ENCODE results near the gene GPER1.
A peak's percentile ranks its signal among the peaks of the same experiment; 100 is the strongest.
"Not testable (repeated sequence)": the region's sequence is repeated elsewhere in the genome, so short reads cannot be mapped to it uniquely, and the experiment has no call there.

The GPER1 gene

DNA sequence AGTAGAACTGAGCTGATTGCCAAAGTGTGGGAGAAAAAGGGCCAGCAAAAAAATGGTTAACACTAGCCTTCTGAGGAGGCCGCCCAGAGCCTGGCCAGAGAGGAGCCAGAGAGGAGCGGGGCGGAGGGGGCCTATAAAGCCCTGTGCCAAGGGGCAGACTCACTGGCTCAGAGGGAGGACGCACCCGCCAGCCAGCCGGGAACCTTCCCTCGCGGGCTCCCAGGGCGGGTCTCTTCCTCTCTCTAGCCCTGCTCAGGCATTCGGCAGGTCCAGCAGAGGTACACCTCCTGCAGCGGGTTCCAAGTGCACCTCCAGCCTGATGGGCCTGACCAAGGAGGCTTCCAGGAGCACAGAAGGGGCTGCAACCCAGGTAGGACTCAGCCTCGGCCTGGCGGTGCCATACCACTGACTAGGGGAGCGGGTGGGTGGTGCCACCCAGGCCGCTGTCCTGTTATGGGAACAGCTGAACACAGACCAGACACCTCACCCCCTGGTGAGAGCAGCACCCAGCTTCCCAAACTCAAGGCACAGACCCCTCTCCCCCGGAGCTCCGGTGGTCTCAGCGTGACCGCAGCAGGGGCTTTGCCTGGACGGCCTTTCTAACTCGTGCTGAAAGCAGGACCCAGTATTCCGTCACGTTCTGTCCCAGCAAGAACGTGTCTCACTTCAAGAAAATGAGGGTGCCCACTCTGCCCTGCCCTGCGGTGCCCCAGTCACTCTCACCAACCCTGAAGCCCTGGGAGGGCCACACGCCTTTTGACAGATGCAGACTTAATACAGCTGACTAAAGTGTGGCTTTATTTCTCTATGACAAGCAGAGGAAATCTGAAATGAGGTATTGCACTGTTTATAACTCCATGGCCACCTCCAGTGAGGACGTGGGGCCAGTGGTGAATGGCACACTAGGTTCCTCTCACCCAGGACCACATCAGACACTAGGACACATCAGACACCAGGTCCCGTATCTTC is at the start of gene GPER1:
Gene GPER1, plus strand, starts transcription at position 162 of the 969 bp plus-strand sequence. CDS start 3,616 bp downstream, outside the sequence.
- peak; percentile 36 for DNase-seq

DNA sequence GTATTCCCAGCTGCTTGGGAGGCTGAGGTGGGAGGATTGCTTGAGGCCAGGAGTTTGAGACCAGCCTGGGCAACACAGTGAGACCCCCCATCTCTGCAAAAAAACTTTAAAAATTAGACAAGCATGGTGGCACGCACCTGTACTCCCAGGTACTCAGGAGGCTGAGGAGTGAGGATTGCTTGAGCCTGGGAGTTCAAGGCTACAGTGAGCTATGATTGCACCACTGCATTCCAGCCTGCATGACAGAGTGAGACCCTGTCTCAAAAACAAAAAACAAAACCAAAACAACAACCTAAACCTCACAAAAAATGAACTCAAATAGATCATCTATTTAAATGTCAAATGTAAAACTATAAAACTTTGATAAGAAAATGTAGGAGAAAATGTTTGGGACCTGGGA is 47.7 kb upstream of the GPER1 start:
- DNase-seq: not testable (repeated sequence)

DNA sequence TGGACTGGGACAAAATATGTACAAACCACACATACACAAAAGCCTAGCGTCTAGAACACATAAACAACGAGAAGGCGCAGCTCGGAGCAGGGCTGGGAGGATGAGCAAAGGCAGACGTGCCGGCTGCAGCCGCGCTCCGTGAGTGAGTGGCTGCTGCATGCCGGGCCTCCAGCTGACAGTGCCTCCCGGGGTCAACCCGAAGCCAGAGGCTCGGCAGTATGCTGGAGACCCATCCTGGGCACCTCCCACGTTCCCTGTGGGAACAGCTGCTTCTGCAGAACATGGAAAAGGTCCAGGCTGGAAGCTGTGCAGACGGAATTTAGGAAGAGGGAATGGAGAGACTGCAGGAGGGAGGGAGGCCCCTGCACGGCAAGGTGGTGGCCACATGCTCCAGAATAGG is 47.1 kb upstream of the GPER1 start:
- peak; percentile 74 for DNase-seq

DNA sequence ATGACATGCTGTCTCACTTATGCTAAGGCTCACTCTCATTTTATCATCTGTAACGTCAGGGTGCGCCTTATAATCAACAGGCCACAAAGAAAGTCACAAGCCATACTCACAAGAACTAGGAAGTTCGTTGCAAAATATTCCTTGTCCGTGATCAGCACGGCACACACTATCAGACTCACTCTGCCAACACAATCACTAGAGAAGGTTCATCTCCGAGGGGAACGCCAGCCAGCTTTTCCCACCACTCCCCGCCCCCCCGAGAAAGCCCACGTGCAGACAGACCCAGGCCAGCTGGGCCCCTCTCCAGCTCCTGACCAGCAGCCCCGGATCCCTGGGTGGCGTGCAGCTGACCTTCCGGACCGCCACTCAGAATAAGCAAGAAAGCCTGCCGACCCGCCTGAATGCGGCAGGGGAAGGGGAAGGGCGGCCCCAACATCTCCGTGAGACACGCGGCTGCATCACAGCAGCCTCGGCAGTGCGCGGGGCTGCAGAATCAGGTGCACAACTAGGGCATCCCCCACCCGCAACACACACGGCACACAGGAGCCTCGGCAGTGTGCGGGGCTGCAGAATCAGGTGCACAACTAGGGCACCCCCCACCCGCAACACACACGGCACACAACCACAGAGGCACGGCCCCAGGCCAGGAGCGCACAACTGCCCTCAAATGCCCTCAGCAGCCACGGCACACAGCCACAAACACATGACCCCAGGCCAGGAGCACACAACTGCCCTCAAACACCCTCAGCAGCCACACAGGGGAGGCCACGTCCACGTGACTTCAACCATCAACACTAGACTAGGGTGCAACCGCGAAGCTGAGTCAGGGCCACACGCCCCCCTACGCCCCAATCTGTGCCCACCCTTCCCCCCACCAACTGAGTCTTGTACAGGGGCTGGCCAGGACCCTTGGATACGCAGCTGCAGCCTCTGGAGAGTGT is 46.1 kb upstream of the GPER1 start:
- DNase-seq: no peak

DNA sequence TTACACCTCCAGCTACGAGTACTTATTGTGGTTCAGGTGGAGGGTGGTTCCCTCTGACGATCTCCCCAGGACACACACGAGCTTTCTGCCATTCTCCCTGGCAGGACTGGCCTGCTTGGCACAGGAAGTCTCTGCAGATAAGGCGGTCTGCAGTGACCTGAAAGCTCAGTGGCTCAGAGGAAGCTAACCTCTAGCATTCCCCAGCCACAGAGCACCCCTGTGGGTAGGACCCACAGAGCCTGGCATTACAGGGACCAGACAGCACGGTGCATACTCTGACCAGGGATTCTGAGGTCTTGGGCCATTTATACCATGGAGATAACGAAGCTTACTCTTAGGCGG is 45.5 kb upstream of the GPER1 start:
- no peak for DNase-seq

DNA sequence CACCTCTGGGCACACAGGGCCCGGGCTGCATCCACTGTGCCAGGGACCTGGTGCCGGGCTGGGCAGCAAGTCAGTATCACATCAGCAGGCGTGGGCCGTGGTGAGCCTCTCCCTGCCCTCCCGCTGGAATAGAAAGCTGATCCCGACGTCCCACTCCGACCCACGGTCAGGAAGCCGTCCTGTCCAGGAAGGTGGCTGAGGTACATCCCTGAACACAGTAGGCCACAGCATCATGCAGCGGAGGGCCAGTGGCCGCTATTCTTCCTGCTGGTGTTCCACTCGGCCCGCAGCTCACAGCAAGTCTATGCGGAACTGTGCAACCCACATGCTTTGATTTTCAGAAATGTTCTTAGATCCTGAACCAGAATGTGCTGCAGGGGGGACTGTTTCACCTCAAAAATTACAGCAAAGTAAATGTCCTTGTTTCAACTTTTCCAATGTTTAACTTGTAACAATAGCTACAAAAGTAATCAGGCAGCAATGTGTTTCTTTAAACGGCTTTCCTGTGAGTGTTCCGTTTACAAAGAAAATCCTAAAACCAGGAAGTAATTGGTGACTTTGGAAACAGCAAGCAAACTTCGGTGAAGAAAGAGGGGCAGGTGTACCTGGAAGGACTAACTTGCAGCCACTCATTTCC is 44.2 kb upstream of the GPER1 start:
- no peak for DNase-seq

DNA sequence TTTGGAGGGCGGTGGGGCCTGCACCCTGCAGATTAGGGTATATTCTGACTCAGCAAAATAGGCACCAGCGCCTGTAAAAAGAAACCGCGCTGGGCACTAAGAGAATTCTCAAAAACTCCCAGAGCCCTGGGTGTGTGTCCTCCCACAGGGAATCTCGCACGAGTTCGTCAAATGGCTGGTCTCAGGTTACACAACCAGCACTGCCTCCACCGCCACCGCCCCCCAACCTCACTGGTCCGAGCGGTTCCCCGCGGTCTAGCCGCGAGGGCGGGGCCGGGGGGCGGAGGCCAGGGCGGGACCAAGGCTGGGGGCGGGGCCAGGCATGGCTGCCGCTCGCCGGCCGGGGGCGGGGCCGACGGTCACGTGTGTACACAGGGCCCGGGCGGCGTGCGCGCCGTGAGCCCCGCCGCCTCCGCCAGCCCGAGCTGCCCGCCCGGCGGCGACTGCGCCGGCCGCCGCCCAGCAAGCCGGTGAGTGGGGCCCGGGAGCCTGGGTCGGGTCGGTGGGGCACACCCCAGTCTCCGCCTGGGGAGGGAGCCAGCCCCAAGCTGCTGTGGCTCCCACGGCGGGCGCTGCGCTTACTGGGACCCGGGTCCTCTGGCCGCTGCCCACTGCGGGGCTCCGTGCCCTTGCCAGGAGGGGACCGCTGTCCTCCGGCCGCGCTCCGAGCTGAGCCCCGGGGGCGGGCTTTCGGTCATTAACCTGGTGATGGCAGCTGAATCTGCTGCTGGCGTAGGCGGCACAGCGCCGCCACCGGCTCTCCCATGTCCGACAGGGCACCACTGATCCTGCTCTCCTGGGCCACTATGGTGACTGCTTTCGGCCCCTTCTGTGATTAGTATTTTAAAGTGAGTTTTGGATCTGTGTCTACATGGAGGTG is 43.5 kb upstream of the GPER1 start, which contains the start of gene GPR146:
Gene GPR146, plus strand, starts transcription at position 358 of the 880 bp plus-strand sequence. CDS start 12,970 bp downstream, outside the sequence.
- DNase-seq: peak; percentile 95

DNA sequence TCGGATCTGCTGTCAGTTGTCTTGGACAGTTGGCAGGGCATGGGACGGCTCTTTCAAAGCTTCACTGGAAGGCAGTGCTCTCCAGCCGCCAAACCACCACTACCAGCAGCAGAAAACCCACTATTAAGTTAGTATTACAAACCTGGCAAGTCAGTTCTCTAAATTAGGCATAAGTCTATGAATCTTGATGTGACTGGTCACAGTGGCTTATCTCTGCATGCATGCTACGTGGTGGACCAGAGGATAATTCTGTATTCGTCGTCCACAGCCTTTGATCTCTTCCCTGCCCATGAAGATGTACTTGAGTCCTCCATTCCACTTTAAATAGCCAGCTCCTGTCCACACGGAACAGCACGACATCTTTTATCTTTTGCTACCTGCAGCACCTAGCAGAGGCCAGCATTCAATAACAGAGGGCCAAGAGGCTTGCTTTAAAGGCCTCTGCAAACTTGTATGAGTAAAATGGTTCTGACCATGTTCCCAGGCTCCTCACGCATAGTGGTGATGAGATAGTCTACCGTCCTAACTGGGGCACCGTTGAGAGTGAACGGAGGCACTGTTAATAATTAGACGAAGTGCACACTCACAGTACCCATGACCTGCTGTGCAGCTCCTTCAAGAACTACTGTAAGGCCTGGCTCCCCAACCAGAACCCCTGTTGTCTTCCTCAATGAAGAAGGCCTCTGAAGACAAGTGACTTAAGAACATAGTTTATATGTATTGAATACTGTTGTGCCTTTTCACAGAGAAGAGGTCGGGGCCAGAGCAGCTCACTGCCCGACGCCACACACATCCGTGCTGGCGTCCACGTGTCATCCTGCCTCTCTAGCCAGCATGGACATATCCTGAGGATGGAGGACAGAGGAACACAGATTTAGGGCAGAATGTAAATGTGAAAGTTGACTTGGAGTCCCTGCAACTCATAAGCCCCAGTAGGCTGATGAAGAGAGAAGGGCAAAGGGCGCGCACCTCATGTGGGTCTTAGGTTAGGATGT is 42.5 kb upstream of the GPER1 start:
- DNase-seq: no peak

DNA sequence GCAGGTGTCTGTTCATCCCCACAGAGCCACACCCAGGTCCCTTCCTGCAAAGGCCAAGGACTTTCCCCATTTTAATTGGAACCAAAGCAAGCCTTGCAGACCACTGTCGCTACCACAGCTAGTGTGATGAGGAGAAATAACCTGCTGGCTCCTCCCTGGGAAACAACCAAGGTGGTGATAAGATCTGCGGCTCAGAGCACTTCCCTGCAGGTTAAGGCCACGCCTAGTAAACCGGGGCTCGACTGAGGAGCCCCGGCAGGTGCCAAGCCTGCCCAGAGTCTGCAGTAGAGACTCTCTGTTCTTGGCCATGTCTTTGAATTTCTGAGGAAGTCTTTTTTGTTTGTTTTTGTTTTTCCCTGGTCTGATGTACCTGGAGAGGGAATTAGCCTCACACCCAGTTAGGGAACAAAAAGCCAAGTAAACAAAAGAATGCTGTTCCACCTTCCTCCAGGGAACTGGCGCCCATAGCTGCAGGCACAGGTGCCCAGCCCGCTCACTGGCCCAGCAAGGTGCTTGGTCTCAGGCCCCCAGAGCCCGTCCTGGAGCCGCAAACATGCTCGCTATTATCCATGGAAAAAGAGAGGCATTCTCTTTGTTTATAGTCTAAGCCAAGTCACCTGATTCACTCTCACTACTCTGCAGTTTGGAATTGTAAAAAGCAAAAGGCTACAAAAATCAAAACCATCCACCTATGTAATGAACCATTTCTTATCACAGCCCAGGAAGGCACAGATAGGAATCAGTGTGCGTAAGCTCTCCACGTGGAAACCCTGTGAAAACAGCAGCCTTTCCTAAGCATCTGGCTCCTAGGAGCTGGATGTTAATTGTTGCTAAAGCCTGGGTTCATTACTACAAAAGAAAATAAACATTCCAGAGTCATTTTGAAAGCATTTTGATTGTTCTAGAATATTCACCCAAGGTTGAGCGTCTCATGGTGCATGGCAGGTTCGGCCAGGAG is 40.9 kb upstream of the GPER1 start:
- no peak for DNase-seq

DNA sequence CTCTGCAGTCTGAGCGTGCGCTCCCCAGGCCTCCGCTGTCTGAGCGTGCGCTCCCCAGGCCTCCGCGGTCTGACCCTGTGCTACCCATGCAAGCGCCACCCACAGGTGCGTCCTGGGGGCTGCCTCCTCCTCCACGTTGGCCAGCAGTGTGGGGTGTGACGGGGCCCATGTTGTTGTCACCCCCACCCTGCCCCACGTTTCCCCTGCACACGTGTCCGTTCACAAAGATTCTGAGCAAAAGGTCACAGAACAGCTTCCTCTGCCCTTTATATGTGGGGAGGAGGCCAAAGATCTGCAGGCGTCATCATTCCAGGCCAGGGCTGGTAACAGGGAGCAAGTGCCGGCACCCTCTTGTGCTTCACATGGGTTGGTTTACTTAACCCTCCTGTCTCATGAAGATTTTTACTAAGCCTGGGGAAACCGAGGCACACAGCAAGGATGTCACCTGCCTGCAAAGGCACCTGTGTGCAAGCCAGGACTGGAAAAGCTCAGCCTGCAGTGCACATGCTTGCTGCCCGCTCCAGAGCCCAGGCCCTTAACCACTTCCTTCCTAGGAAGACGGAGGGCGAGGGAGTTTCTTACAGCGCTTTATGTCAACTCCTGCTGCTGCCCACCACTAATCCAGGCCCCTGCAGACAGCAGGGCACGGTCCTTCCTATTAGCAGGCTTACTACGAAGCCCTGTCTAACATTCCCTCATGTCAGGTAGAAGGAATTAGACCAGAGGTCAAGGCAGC is 38.7 kb upstream of the GPER1 start:
- no peak for DNase-seq

DNA sequence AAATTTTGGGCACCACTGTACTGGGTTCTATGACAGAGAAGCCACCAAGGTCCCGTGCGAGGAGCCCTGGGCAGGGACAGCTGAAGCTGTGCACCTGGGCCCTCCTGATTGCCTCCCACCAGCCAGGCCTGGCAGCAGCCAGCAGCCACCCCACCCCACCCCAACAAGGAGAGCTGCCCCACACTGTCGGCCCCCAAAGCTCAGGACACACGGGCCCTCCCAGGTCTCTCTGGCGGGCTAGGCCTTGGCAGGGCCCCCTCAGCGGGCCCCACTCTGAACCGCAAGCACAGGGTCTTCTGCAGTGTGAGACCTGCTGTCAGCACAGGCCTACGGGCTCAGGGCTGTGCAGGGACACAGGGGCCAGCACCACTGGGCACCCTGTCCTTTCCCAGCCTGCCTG is 38.1 kb upstream of the GPER1 start:
- DNase-seq: no peak

DNA sequence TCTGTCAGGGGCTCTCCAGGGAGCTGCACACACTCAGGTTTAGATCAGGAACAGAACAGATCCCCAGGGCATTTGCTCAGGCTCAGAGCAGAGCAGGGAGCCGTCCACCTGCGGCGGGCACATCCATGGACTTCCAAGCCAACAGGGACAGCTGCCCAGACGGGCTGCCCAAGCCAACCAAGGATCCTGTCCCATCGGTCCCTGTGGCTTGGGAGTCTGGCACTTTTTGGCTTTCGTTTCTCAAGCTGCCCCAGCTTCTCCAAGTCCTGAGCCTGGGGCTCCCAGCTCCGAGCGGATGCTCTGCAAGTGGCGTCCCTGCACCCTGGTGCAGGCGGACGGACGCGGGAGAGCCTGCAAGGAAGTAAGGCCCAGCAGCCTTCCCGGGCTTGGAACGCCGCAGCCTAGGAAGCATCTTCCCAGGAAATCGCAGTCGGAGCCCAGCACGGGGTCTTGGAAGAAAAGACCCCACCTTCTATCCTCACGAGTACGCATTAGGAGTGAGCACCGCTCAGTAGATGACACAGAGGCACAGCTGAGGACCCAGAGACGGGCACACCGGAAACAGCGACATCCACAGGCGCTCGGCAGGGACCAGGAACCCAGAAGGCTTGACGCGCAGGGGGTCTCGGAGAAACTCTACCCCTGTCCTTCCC is 37.5 kb upstream of the GPER1 start:
- no peak for DNase-seq

DNA sequence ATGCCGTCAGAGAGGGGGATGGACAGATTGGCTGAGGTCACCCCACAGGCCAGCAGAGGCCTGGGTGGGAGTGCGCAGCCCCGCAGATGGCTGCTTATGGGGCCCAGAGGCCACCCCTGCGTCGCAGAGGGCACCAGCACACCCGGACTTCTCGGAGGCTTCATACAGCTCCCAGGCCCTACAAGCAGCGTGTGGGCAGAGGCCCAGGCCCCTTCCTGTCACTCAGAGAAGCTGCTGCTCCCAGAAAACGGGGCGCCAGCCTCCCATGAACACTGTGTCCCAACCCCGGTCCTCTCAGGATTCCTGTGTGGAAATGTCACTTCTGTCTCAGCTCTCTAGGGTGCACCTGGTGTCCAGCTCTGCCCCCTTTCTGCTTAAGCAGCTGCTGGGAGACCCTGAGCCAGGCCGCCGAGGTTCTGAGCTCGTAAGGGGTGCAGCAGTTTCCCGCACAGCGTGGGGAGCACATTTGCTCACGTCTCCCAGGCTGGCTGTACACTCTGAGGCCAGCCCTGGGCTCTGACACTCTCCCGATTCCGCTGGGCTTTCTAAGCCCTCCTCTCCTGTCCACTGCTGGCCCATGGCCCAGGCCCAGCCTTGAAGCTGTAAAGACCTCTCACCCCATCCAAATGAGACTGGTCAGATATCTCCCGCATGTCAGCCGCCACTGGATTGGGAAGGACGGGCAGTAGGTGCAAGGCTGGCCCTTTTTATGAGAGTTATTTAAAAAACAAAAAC is 36.8 kb upstream of the GPER1 start:
- DNase-seq: no peak

DNA sequence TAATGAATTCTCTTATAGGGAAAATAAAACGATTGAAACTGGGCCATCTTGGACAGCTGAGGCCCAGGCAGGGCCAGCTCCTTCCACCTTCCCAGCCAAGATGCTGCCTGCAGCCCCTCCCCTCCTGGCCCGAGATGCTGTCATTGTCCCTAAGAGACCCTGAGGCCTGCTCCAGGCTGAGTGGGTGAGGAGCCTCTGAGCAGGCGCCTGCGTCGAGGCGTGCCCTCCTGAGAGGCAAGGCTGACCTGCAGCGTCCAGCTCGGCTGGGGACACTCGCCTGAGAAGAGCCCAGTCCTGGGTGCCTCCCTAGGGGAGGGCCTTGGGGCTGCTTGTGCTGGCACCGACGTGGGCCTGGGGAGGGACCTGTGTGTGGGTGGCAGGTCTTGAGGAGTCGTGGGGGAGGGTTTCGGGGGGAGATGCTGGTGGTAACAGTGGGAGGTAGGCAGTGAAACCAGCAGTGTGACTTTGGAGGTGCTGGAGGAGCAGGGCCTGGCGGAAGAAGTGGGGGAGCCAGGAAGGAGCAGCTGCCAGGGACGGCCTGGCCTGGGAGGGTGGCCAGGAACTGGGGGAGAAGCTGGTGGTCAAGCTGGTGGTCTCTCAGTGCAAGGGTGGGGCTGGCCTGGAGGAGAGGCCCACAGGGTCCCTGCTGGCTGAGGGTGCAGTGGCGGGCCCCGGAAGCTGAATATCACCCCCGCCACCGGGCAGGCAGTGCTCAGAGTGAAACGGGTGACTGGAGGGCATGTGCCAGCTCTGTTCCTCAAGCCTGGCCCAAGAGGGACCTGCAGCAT is 35.7 kb upstream of the GPER1 start:
- no peak for DNase-seq

DNA sequence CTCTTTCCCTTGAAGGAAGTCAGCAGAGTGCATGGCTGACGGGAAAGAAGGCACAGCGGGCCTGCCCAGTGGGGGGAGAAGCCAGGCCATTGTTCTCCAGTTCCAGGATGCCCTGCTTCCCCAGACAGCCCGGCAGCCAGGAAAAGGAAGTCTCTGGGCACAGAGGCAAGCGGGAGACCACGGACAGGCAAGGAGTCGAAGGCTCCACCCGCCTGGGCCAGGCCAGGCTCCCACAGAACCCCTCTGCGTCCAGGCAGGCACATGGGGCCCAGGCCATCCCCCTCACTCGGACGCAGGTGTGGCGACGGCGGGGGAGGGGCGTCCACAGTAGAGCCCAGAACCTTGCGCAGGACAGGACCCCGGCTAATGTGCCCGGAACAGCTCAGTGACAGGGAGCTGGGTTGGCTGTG is 34.9 kb upstream of the GPER1 start:
- no peak for DNase-seq

DNA sequence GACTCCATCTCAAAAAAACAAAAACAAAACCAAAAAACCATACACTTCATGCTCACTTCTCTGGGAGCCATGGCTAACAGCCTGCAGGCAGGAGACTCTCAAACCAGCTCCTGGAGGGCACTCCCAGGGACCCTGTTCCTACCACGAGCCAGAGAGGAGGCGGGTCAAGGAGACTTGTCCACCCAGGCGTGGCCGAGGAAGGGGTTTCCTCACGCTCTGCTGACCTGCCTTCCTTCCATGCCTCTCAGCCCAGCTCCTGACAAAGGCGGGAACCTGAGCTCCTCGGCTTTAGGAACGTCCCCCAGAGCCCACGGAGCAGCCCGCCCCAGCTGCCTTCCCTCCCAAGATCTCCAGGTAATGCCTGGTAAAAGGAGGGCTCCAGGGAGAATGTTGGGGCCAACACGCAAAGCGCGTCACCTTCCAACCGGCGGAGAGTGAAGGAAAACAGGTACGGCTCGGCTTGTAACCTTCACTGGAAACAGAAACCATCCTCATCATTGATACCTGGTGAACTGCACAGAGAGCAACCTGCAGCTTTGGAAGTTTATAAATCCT is 34.0 kb upstream of the GPER1 start:
- DNase-seq: no peak
